ENCODE data around the gene ZFP30.

GRCh38 chr19:37635076-37636056, 19.9 kb downstream of the ZFP30 start:
- TF ChIP-seq POLR2A (IDR thresholded peaks at IDR 0.05) = no peak
- no peak for TF ChIP-seq CTCF (IDR thresholded peaks at IDR 0.05)
